Measurements from ENCODE around the gene PRRC2B. TPM values are rescaled to one million over a fixed set of nuclear protein-coding genes. Genes with fewer than 3 reads are reported as not detected.
"Not testable (repeated sequence)": the region's sequence is repeated elsewhere in the genome, so short reads cannot be mapped to it uniquely, and the experiment has no call there.

The PRRC2B gene
- total RNA-seq, 4 donors from 2014 or later, result 80.7 to 126 (median 100) TPM

DNA sequence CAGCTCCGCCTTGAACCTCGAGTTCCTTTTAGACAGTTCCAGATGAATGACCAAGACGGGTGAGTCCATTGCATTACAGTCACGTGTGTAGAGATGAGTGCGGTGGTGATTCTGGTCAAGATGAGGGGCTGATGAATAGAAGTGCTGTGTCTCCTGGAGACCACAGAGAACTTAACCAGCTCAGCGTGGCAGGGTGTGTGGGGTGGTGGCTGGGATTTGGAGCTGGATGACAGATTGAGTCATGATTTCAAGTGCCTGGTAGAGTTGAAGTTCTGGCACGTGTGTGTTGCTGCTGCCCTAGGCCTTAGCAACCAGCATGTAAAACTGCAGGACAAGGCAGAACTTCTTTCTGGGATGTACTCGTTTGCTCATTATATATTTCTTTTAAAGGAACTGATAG is 53.3 kb downstream of the PRRC2B start:
- TF ChIP-seq, protein P1, sequence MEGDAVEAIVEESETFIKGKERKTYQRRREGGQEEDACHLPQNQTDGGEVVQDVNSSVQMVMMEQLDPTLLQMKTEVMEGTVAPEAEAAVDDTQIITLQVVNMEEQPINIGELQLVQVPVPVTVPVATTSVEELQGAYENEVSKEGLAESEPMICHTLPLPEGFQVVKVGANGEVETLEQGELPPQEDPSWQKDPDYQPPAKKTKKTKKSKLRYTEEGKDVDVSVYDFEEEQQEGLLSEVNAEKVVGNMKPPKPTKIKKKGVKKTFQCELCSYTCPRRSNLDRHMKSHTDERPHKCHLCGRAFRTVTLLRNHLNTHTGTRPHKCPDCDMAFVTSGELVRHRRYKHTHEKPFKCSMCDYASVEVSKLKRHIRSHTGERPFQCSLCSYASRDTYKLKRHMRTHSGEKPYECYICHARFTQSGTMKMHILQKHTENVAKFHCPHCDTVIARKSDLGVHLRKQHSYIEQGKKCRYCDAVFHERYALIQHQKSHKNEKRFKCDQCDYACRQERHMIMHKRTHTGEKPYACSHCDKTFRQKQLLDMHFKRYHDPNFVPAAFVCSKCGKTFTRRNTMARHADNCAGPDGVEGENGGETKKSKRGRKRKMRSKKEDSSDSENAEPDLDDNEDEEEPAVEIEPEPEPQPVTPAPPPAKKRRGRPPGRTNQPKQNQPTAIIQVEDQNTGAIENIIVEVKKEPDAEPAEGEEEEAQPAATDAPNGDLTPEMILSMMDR (IDR thresholded peaks at IDR 0.05), result no peak
- ATAC-seq (ENCODE audit: low FRiP score), result no peak
- DNase-seq (ENCODE audit: low spot score), result no peak

DNA sequence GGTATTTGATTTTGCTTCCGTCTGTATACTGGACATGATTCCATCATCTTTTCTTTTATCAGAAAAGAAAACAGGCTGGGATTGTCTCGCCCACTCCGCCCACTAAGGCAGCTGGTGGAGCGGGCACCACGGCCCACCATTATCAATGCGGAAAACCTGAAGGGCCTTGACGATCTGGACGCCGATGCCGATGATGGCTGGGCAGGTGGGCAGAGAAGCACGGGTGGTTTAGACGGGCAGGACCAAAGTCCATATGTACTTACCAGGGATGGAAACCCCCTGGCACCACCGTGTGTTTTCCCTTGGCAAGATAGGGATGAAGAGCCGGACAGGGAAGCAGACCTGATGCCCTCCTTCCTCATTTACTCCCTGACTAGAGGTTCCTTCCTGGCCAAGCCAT is 53.7 kb downstream of the PRRC2B start:
- ATAC-seq (ENCODE audit: low FRiP score) (no peak), DNase-seq (ENCODE audit: low spot score) (no peak)
- TF ChIP-seq, protein P1 (IDR thresholded peaks at IDR 0.05), result no peak

DNA sequence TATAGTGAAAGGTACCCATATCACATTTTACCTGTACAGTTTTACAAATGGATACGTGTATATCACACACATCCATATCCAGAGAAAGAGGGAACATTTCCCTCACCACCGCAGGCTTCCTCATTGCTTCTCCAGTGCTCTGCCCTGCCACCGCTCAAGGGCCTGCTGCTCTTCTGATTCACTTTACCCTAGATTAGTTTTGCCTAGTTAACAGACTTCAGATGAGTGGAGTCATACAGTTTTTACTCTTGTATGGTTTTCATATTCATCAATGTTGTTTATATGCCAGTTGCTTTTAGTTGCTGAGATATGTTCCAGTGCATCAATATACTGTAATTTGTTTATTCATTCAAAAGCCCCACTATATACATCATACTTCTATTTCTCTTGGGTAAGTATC is 54.9 kb downstream of the PRRC2B start:
- no peak for DNase-seq (ENCODE audit: low spot score)
- ATAC-seq (ENCODE audit: low FRiP score), result no peak
- TF ChIP-seq, protein P1 (IDR thresholded peaks at IDR 0.05), result no peak

DNA sequence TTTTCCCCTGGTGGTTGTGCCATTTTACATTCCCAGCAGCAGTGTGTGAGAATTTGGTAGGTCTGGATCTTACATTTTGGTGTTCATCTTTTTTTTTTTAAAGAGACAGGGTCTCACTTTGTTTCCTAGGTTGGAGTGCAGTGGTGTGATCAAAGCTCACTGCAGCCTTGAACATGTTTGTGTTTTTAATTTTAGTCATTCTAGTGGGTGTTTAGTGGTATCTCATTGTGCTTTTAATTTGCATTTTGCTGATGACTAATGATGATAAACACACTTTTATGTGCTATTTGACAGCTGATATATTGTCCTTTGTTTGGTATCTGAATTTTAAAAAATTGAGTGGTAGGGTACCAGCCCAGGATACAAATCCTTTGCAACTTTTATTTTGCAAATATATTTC is 55.4 kb downstream of the PRRC2B start:
- TF ChIP-seq, protein P1 (IDR thresholded peaks at IDR 0.05), result no peak
- DNase-seq (ENCODE audit: low spot score) (no peak), ATAC-seq (ENCODE audit: low FRiP score) (no peak)

DNA sequence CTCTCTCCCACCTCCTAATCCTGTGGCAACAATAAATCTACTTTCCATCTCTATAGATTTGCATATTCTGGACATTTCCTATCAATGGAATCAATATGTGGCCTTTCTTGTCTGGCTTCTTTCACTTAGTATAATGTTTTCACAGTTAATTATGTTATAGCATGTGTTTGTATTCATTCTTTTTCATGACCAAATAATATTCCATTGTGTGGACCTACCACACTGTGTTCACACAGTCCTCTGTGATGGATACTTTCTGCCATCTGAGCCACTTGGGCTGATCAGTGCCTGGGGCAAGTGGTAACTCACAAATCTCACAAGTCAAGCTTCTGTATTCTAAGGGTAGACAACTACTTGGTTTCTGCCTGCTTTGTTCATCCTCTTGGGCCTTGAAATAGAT is 60.1 kb downstream of the PRRC2B start:
- DNase-seq (ENCODE audit: low spot score) (no peak), ATAC-seq (ENCODE audit: low FRiP score) (no peak)
- TF ChIP-seq, protein P1 (IDR thresholded peaks at IDR 0.05), result no peak

DNA sequence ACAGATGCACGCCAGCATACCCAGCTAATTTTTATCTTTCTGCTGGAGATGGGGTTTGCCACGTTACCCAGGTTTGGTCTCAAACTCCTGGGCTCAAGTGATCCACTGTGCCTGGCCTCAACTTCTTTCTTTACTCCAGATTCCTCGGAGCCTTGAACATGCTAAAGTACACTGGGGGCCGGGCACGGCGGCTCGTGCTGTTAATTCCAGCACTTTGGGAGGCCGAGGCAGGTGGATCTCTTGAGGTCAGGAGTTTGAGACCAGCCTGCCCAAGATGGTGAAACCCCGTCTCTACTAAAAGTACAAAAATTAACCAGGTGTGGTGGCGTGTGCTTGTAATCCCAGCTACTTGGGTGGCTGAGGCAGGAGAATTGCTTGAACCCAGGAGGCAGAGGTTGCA is 61.8 kb downstream of the PRRC2B start:
- ATAC-seq (ENCODE audit: low FRiP score); DNase-seq (ENCODE audit: low spot score): not testable (repeated sequence)

DNA sequence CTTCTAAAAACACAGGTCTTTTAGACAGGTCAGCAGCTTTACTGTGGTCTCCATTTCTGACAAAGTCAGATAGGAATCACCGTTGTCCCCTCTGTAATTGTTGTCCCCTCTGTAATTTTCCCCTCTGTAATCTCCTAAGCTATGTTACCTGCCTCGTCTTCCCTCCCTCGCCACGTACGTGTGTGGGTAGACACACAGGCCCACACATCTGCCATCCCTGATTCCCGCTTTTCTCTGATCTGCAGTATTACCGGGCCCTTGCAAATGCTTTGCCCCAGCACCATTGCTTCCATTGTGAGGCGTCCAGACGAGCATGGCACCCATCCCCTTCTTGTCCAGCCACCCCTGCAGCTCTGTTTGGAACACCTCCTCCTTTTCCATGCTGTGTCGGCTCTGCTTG is 63.9 kb downstream of the PRRC2B start:
- ATAC-seq (ENCODE audit: low FRiP score) (no peak), DNase-seq (ENCODE audit: low spot score) (no peak)
- TF ChIP-seq, protein P1 (IDR thresholded peaks at IDR 0.05), result no peak

DNA sequence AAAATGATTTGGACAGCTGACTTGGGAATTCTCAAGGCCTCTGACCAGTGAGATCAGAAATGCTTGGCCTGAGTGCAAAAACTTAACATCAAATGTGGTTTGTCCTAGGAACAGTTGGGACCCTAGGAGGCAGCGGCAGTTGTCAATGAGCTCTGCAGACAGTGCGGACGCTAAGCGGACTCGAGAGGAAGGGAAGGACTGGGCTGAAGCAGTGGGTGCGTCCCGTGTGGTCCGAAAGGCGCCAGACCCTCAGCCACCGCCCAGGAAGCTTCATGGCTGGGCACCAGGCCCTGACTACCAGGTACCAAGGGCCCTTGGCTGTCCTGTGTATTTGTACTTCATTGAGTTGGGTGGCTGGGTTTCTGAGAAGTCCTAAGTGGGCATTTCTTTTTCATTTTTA is 65.2 kb downstream of the PRRC2B start:
- no peak for DNase-seq (ENCODE audit: low spot score)
- TF ChIP-seq, protein P1 (IDR thresholded peaks at IDR 0.05), result no peak
- ATAC-seq (ENCODE audit: low FRiP score), result no peak

All from omental fat pad (tissue), 4 donors.